GM12873 (cell line): ENCODE measurements around the gene STAT4.

Experiments
- CTCF ChIP-seq: IDR thresholded peaks from 2 replicates; pipeline ENCODE4 v1.5.1; 2012; ENCODE audit warnings: low read depth, mild to moderate bottlenecking, moderate library complexity, low read length, control low read depth; ENCODE audit not compliant: insufficient read depth; ENCODE audit errors: missing control alignments

Gene STAT4

GRCh38 chr2:191180713-191181112, 29.9 kb upstream of the STAT4 start:
- no peak for TF ChIP-seq CTCF

- no peak for TF ChIP-seq CTCF
These were observed 29.5 kb upstream of the STAT4 start for GRCh38 chr2:191180276-191180675.

- no peak for TF ChIP-seq CTCF
These were observed 28.2 kb upstream of the STAT4 start for GRCh38 chr2:191178806-191179514.

GRCh38 chr2:191177751-191178736, 27.2 kb upstream of the STAT4 start:
- no peak for TF ChIP-seq CTCF

- TF ChIP-seq CTCF, result peak; percentile 10
These were observed 26.1 kb upstream of the STAT4 start for GRCh38 chr2:191176801-191177438.

GRCh38 chr2:191176305-191176704, 25.5 kb upstream of the STAT4 start:
- no peak for TF ChIP-seq CTCF

- no peak for TF ChIP-seq CTCF
These were observed 23.6 kb upstream of the STAT4 start for GRCh38 chr2:191174442-191174841.
